CD4-positive, alpha-beta T cell (primary cell): Measurements from ENCODE around the gene PEF1. TPM values are rescaled to one million over a fixed set of nuclear protein-coding genes. Genes with fewer than 3 reads are reported as not detected.

Experiments
- ATAC-seq: fragments of 200-7000 bp; cut with Tn5 transposase; one replicate; pipeline ENCODE4 v1.10.0; 2022; ENCODE audit warnings: mild to moderate bottlenecking; ENCODE audit not compliant: poor library complexity
- CTCF ChIA-PET: fragments of 350-600 bp; sonication (Branson Sonifier 250); formaldehyde crosslinking; loops from one replicate; lab custom pipeline; 2021; ENCODE audit warnings: antibody characterized with exemption, inconsistent platforms; lab: Charles Lee
- POLR2A ChIA-PET: fragments of 350-600 bp; sonication (Branson Sonifier 250); formaldehyde crosslinking; loops from one replicate; lab custom pipeline; 2021; ENCODE audit warnings: antibody characterized with exemption, inconsistent platforms; lab: Charles Lee
- DNase-seq, 14 experiments: peaks; one replicate each; pipeline ENCODE4 v3.0.0-alpha.2; 2013 to 2020; ENCODE audit warnings: mixed read lengths in 2 of 14
- H3K27ac ChIP-seq, 2 donors: one replicate each; pipeline versions ENCODE4 v1.5.1 to v1.7.0; 2013; ENCODE audit warnings: low read length in 2 of 2, low read depth in 1 of 2, mild to moderate bottlenecking in 1 of 2
- H3K27me3 ChIP-seq, 2 experiments: 1 replicate in 1 of 2; 2 replicates in 1 of 2; pipeline versions ENCODE4 v1.6.1 to v1.7.0; 2013; ENCODE audit warnings: low read length in 2 of 2, control low read depth in 1 of 2, mild to moderate bottlenecking in 1 of 2, moderate library complexity in 1 of 2; ENCODE audit not compliant: insufficient read depth in 2 of 2, control insufficient read depth in 1 of 2
- H3K36me3 ChIP-seq: one replicate; pipeline ENCODE4 v1.6.1; 2013; ENCODE audit warnings: low read length, control low read depth; ENCODE audit not compliant: insufficient read depth
- H3K4me1 ChIP-seq: one replicate; pipeline ENCODE4 v1.6.1; 2013; ENCODE audit warnings: low read length, control low read depth; ENCODE audit not compliant: insufficient read depth
- H3K4me3 ChIP-seq: one replicate; pipeline ENCODE4 v1.5.1; 2013; ENCODE audit warnings: mild to moderate bottlenecking, low read length, moderate library complexity
- H3K9me3 ChIP-seq, 2 experiments: 1 replicate in 1 of 2; 2 replicates in 1 of 2; pipeline versions ENCODE4 v1.6.1 to v1.7.0; 2013; ENCODE audit warnings: low read length in 2 of 2, mild to moderate bottlenecking in 2 of 2, control low read depth in 1 of 2, moderate library complexity in 1 of 2; ENCODE audit not compliant: control insufficient read depth in 1 of 2, insufficient read depth in 1 of 2
- H3K27ac Mint-ChIP-seq: one replicate; pipeline ENCODE4 v1.8.0; 2020; ENCODE audit warnings: mixed read lengths
- H3K27me3 Mint-ChIP-seq: one replicate; pipeline ENCODE4 v1.8.0; 2021; ENCODE audit warnings: mixed read lengths
- H3K36me3 Mint-ChIP-seq: one replicate; pipeline ENCODE4 v1.8.0; 2021; ENCODE audit warnings: low read depth, mixed read lengths
- H3K4me1 Mint-ChIP-seq: one replicate; pipeline ENCODE4 v1.8.0; 2021; ENCODE audit warnings: low read depth, mixed read lengths
- H3K4me3 Mint-ChIP-seq: one replicate; pipeline ENCODE4 v1.8.0; 2020; ENCODE audit warnings: mild to moderate bottlenecking, mixed read lengths
- H3K9me3 Mint-ChIP-seq: one replicate; pipeline ENCODE4 v1.8.0; 2020; ENCODE audit warnings: mixed read lengths
- intact Hi-C, 2 experiments: fragments of 100-400 bp; cut with DNase I in 1 of 2; cut with micrococcal nuclease in 1 of 2; formaldehyde crosslinking; loops; one replicate each; pipeline versions ENCODE4 v1.15.1 to v1.9.0; 2023 to 2025; cut with DNase I, micrococcal nuclease
- total RNA-seq, 174 experiments: library from RNA in 2 of 174; stranded (reverse) in 2 of 174; gene quantifications; one replicate each; pipeline ENCODE4 v1.2.3 and lab custom pipeline; 2021 to 2026
- TF ChIP-seq, protein P1 (sequence below): fragments of 200-600 bp; IDR thresholded peaks from one replicate; pipeline ENCODE4 v1.8.0; 2022; ENCODE audit warnings: antibody characterized with exemption, mild to moderate bottlenecking

Gene PEF1
- total RNA-seq, 2 experiments from 2014 or later, result 42.3 to 45.9 TPM

DNA sequence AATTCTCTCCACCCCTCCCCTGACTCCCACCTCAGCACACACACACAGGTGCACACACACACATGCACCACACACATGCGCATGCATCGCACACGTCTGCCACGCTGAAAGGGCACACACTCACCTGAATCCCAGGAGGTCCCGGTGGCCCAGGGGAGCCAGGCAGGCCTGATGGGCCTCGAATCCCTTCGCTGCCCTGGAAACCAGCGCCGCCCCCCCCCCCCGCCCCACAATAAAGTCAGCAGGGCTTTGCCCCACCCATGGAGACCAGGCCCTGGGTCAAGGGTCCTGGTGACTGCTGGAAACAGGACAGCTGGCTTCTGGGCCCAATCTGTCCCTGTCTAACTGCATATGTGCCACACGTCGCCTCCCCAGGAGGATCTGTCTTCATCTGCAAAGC, 17.8 kb upstream of the PEF1 start:
- CTCF ChIA-PET, result interaction anchor here (2.3 kb wide), 1 partner anchor 127 kb away, joined by 10 read pairs; no protein-coding TSS in a partner anchor
- no peaks in the 10 kb centered on the region for H3K4me1 Mint-ChIP-seq
- POLR2A ChIA-PET, result no interaction called here

DNA sequence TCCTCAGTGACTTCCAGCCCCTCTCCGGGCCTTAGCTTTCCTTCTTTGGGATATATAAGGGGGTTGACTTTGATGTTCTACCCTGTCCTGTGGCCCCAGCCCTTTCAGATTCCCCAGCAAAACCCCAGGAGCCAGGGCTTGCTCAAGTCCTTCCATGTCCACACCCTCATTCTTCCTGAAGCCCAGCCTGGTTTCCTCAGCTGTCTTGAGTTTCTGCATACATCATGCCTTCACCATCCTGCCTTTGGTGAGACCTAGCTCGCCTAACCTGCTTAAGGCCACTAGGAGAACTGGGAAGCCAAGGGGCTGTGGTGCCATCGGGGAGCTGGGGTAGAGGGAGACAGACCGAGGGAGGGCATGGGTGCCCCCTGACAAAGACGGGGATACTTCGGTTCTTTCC, 17.2 kb upstream of the PEF1 start:
- Histone ChIP-seq H3K27me3 (no peaks in the 10 kb centered on the region), H3K4me1 (no peaks in the 10 kb centered on the region), H3K27ac (no peak overlapping the region), H3K4me3 (no peak overlapping the region), H3K9me3 (peaks cover 0 to 3% of the 10 kb centered on the region in 2 experiments), H3K36me3 (no peaks in the 10 kb centered on the region)
- no peak for ATAC-seq
- no peak overlapping the region for H3K27ac Mint-ChIP-seq
- H3K27me3 Mint-ChIP-seq, result no peaks in the 10 kb centered on the region
- POLR2A ChIA-PET, result no interaction called here
- H3K4me3 Mint-ChIP-seq, result no peak overlapping the region
- TF ChIP-seq, protein P1, sequence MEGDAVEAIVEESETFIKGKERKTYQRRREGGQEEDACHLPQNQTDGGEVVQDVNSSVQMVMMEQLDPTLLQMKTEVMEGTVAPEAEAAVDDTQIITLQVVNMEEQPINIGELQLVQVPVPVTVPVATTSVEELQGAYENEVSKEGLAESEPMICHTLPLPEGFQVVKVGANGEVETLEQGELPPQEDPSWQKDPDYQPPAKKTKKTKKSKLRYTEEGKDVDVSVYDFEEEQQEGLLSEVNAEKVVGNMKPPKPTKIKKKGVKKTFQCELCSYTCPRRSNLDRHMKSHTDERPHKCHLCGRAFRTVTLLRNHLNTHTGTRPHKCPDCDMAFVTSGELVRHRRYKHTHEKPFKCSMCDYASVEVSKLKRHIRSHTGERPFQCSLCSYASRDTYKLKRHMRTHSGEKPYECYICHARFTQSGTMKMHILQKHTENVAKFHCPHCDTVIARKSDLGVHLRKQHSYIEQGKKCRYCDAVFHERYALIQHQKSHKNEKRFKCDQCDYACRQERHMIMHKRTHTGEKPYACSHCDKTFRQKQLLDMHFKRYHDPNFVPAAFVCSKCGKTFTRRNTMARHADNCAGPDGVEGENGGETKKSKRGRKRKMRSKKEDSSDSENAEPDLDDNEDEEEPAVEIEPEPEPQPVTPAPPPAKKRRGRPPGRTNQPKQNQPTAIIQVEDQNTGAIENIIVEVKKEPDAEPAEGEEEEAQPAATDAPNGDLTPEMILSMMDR, result no peak
- H3K9me3 Mint-ChIP-seq, result no peaks in the 10 kb centered on the region
- CTCF ChIA-PET, result interaction anchor here (1.0 to 2.3 kb wide), 2 partner anchors 127 to 302 kb away, joined by 3 to 10 read pairs; no protein-coding TSS in a partner anchor
- intact Hi-C loops, result loop anchor here (5.0 to 10.0 kb wide), 3 partner anchors 300 to 753 kb away; no protein-coding TSS in a partner anchor
- no peaks in the 10 kb centered on the region for H3K4me1 Mint-ChIP-seq
- H3K36me3 Mint-ChIP-seq, result no peaks in the 10 kb centered on the region
- no peak for DNase-seq

More for the DNA sequence above, 17.8 kb upstream of the PEF1 start:
- Histone ChIP-seq H3K4me1 (no peaks in the 10 kb centered on the region), H3K4me3 (no peak overlapping the region), H3K27ac (no peak overlapping the region), H3K9me3 (peaks cover 0 to 3% of the 10 kb centered on the region in 2 experiments), H3K27me3 (no peaks in the 10 kb centered on the region), H3K36me3 (no peaks in the 10 kb centered on the region)
- TF ChIP-seq, protein P1, result no peak
- H3K27me3 Mint-ChIP-seq, result no peaks in the 10 kb centered on the region
- H3K36me3 Mint-ChIP-seq, result no peaks in the 10 kb centered on the region
- DNase-seq (no peak), ATAC-seq (no peak)
- no peak overlapping the region for H3K27ac Mint-ChIP-seq
- H3K9me3 Mint-ChIP-seq, result no peaks in the 10 kb centered on the region
- intact Hi-C loops, result loop anchor here (5.0 to 10.0 kb wide), 3 partner anchors 300 to 752 kb away; no protein-coding TSS in a partner anchor
- H3K4me3 Mint-ChIP-seq, result no peak overlapping the region

DNA sequence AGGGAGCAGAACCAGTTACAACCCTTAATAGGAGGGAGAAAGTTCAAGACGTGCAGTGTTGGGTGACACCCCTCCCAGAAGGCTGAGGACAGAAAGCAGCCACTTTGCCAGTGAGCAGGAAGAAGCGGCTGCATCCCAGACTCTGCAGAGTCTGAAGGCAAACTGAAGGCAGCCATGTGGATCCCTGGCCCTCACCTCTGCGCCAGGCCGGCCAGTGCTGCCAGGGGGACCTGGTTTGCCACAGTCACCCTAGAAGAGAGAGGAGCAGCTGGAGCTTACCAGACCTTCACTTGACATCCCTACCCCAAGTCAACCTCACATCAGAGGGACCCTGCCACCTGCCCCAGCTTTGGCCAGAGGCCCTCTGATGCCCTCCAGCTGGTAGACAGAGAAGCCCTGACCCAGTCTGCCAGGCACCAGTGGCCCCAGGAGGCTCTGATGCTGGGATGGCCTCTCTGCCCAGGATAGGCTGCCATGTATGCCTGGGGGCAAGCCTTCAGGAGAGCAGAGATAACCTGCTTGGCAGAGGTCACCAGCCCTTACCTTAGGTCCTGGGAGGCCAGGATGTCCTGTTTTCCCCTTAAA, 16.3 kb upstream of the PEF1 start:
- intact Hi-C loops, result loop anchor here (5.0 to 10.0 kb wide), 3 partner anchors 301 to 754 kb away; no protein-coding TSS in a partner anchor
- Histone ChIP-seq H3K4me3 (no peak overlapping the region), H3K9me3 (peaks cover 0 to 3% of the 10 kb centered on the region in 2 experiments), H3K4me1 (no peaks in the 10 kb centered on the region), H3K27me3 (no peaks in the 10 kb centered on the region), H3K36me3 (no peaks in the 10 kb centered on the region), H3K27ac (no peak overlapping the region)
- no peak for ATAC-seq
- no peaks in the 10 kb centered on the region for H3K36me3 Mint-ChIP-seq
- no peak for DNase-seq
- H3K4me3 Mint-ChIP-seq, result no peak overlapping the region
- H3K27me3 Mint-ChIP-seq, result no peaks in the 10 kb centered on the region
- no peaks in the 10 kb centered on the region for H3K9me3 Mint-ChIP-seq
- ChIA-PET CTCF (interaction anchor here (1.0 to 2.3 kb wide), 2 partner anchors 128 to 303 kb away, joined by 3 to 10 read pairs; no protein-coding TSS in a partner anchor), POLR2A (no interaction called here)
- H3K27ac Mint-ChIP-seq, result no peak overlapping the region
- TF ChIP-seq, protein P1, result no peak
- H3K4me1 Mint-ChIP-seq, result no peaks in the 10 kb centered on the region
